NCI-H146 treated with DMSO at 0.1 percent for 48 hours (cell line): ENCODE results near the gene FAM78B.

Experiments
- DNase-seq: peaks from one replicate; lab custom pipeline; 2025; ENCODE audit not compliant: unreplicated experiment; lab: John Stamatoyannopoulos, UW

FAM78B gene

DNA sequence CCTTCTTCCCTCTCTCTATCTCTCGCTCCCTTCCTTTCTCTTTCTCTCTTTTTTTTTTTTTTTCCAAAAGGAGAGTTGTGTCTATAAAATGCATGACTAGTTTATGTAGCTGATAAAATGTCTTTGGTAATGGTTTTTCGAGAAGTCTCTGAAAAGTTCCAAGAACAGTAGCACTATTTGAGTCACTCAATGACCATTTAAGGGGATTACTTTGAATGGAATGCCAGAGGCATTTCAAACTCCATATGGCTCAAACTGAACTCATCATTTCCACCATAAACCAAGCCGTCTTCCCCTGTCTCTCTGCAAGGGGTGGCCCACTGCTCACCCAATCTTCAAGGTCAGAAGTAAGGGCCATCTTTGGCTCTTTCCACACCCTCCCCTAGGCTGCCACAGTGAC lies 93.3 kb downstream of the FAM78B start:
- no peak for DNase-seq

DNA sequence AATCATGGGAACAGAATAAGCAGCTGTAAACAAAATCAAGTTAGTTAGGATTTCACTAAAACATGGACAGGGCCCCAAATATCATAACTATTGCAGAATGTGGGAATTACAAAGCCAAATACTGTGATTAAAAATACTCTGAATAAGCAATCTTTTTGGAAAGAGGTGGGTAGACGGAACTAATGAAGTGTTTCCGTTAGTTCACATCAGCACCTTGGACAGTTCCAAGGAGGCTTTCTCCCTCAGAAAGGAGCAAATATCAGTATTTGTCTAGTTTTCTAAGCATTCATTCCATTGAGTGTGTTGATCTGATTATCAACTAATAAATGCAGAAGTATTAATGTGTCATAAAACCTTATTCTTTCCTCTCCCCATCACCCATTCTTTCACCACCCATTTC lies 97.4 kb downstream of the FAM78B start:
- no peak for DNase-seq

DNA sequence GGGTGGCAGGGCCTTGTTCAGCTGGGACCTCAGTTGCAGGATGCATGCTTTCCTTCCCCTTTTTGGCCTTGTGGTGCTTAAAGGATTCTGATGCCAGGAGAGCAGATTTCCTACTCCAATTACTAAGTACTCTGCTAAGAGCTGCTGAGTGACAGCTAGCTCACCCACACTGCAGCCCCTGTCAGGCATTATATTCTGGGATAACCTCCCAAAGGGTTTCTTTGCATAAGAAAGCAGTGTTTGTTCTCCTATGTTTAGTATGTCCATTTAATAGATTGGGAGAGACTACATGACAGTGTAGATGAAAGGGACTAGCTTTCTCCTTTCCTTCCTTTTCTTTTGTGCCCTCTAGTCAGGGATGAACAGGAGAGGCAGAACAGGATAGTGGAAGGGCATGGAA lies 100.7 kb downstream of the FAM78B start:
- DNase-seq, result no peak

DNA sequence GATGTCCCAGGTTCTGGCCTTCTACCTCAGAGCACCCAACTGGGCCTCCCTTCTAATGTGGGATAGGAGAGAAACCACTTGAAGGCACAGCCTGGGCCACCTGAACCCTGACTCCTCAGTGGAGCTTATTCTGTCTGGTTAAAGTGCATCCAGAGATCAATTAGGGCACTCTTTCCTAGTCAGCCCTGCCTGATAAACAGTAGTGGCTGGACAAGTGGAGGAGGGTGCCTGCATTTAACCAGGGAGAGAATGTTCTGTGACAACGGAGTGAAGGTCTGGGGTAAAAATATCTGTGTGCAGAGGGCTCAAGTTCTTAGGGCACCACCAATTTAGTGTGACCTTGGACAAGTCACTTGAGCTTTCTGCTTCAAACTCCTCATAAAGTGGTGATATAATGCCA lies 101.8 kb downstream of the FAM78B start:
- no peak for DNase-seq

DNA sequence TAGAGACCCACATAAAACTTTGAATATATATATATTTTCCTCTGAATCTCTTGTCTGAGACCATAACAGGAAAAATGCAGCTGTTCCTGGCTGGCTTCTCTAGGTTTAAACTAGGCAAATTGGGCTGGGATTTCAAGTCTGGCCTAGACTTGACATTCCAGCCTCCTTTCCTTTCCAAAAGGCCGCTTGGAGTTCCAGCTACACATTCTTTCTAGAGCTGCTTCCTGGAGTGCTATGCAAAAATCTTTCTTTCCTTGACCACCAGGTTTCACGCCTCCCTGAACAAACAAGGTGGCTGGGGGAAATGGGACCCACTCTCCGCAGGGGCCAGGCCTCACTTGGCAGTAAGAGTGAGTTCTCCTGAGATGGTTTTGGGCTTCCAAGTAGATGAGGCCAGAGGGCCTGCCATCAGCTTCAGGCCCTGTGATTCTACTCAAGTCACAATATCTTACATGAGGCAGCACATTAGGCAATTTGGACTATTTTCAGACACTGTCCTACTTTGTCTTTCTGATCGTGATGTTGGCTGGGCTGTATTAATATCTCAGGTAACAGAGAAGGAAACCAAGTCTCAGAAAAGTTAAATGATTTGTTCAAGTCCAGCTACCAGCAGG lies 102.4 kb downstream of the FAM78B start:
- no peak for DNase-seq

DNA sequence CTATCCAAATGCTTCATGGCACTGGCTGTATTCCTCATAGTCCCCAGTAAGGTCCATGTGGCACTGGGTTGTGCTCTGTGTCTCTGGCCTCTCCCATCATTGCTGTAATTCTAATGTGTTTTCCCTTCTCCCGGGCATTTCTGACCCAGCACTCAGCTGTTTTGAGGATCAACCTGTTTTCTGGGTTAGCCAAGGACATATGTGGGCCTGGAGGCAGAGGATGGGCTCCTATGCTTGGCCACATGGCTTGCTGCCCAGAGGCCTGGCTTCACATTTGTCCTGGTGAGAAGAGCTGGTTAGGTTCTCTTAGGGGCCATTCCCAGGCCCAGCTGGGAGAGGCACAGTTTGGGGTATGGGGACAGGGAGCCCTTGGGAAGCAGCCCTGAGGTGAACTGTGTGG lies 103.1 kb downstream of the FAM78B start:
- DNase-seq, result no peak

DNA sequence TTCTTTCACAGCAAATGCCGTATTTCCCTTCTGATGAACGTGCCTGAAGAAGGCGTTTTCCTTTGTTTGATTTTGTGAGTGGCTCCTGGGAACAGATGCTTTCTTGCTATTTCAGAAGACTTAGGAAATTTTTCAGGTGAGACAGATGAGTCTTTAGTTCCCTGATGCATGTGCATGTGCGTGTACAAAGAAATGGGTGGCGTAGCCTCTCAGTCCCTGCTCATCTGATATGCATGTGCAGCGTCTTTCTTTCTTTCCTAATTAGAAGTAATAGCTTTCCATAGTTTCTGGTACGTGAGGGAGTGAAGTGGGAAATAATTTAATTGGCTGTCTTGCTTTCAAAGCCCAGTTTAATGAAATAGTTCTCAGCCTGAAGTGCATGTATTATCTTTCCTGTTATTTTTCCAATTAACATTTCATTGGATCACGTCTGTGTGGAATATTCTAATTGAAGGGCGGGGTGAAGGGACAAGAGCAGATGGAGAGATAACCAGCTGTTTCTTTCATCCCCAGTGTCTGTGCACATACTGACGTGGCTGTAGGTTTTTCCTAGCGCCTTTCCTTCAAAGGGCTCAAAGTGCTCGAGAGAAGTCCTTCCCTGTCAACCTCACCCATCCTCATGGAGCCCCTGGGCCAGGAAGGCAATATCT lies 104.3 kb downstream of the FAM78B start:
- no peak for DNase-seq

DNA sequence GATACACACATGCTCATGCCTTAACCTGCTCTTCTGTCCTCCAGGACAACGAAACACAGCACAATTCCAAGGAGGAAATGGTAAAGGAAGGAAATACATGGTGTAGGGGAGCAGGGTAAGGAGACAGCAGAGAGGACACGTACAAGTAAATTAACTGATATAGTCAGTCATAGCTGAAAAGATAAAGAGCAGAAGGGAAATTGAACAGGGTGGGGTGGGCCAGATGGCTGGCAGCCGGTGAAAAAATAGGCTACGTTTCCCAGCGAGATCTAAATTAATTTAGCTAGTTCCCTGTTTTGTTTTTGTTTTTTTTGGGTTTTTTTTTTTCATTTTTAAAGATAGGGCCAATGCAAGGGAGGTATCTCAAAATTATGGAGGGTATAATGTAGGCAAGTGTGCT lies 109.2 kb downstream of the FAM78B start:
- DNase-seq, result no peak

DNA sequence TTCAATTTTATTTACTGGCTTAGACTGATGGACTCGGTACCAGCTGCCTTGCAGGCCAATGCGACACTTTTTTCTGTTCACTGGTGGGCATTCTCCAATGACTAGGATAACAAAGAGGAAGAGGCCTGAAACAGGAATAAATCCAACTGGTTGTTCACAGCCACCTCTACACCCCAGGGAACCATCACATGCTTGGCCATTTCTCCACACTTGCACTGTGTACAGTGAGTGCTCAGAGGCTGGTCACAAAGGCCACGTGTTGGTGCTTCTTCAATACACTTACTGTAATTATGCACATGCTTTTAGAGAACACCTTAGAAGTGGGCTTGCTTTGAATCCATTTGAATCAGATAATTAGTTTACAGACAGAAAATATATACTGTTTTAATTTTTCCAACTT lies 113.4 kb downstream of the FAM78B start:
- no peak for DNase-seq

DNA sequence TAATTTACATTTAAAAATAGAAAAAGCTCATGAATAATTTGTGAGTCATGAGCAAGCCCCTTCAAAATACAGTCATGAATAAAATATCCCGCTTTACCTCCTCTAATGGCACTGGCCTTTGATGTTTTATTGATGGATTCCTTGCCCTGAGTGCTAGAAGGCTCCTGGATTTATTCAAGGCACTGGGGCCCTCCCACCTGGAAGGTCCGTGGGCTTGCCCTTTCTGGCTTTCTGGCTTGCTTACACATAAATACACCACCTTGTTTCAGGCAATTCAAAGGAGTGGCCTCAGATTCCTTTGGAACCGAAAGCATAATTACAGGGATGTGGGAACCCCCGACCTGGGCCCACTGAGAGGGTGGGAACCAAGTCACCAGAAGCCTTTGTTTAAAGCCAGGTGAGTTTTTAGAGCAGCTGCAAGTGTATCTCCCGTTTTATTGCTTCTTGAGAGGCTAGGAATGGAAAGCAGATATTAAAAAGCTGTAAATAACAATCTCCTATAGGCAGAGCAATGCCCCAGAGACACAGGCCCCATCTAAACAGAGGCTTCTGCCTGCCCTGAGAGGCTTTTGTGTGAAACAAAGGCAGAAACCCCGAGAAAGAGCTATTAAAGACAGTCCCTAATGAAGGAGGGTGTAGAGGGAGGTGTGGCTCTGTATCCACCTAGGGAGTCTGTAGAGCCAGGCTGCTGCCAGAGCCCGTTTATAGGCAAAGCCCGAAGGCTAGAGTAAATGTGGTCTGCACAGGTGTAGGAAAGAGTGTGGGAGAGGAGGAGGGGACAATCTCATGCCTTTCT lies 126.4 kb downstream of the FAM78B start:
- no peak for DNase-seq

DNA sequence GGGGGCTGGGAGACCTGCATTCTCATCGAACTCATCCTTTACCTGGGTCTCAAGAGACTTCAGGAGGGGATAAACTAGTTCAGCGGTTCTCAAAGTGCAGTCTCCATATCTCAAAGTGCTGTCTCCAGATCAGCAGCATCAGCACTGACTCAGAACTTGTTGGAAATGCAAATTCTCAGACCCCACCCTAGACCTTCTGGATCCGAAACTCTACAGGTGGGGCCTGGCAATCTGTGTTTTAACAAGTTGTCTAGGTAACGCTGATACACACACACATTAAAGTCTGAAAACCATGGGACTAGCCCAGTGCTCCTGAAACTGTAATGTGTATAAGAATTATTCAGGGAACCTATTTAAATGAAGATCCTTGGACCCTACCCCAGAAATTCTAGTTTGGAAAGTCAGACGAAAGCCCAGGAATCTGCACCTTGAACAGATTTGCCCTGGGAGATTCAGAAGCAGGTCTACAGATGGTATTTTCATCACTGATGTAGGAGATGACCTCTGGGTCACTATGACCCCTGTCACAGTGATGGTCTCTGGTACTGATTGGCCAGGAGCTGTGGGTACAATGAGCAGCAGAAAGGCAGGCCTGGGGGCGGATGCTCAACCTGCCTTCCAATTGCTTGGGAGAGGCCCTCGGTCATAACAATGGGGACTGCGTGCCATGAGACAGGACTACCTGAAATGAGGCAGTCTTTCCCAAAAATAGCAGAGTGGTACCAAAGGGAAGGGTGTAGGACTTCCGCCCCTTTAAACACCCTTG lies 127.2 kb downstream of the FAM78B start:
- no peak for DNase-seq

DNA sequence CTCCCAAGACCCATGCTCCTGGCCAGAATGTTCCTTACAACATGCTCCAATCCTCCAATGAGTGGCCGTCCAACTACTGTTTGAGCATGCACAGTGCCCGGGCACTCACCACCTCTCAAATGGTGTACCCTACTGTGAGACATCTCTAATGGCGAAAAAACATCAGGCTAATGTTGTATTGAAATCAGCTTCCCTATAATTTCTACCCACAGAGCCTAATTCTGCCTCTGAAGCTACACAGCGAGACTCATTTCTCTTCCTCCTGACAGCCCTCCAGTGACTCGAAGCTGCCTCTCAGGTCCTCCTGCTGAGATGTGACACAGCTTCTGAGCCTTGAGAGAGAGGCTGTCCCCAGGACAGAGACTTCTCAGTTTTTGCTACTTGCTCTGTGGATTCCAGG lies 130.7 kb downstream of the FAM78B start:
- DNase-seq, result no peak

DNA sequence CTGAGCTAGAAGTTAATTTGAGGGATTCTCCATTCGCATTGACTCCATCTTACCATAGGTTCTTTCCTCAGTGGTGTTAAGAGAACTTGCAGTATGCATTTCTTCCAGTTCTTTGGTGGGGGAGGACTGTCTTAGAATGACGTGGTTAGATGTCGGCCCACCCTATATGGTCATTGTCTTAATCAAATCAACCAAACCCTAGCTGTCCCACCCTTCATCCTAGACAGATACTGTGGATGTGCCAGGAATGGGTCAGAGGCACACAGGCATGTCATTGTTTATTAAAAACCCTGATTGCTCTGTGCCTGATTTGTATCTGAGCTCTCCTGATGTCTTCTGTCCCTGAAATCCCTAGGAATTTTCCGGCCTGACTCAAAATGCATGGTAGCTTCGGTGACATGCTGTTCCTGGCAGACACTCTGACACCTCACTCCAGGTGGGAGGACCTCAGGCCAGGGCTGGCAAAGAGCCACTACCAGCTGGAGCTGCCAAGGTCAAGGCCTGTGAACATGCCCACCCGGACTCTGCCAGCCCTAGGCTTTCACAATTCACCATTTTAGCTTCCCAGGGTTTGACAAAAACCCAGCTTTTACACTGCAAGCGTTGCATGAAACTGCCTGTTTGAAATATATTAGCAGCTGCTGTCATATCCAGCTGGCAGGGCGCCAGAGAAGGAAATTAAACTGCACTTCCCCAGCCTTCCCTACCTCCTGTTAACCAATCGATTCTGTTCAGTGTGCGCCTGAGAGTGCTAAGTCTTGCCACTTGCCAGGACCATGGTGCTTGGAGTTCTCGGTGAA lies 134.0 kb downstream of the FAM78B start:
- no peak for DNase-seq

DNA sequence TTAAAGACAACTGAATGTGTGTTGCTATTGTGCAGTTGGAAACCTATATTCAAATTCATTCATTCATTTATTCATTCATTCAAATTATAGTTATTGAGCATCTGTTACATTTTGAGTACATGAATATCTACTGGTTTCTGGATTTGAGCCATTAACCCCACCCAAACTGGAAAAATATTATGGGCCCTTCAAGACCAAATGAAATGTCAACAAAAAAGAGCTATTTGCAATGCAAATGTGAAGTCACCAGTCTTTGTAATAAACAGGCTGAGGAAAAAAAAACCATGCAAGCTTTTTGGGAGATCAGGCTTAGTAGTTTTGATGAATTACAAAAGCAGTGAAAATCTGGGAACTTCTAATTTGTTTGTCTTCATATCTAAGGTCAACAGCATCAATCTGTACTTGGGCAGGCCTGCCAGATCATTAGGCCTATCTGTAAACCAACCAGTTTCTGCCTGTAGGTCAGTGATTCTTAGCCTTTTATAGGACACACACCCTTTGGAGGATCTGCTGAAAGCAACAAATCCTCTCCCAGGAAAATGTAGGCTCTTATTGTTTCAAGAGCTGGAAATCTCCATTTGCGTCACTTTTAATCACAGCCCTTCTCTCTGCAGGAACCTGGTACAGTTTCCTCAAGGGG lies 134.7 kb downstream of the FAM78B start:
- no peak for DNase-seq

DNA sequence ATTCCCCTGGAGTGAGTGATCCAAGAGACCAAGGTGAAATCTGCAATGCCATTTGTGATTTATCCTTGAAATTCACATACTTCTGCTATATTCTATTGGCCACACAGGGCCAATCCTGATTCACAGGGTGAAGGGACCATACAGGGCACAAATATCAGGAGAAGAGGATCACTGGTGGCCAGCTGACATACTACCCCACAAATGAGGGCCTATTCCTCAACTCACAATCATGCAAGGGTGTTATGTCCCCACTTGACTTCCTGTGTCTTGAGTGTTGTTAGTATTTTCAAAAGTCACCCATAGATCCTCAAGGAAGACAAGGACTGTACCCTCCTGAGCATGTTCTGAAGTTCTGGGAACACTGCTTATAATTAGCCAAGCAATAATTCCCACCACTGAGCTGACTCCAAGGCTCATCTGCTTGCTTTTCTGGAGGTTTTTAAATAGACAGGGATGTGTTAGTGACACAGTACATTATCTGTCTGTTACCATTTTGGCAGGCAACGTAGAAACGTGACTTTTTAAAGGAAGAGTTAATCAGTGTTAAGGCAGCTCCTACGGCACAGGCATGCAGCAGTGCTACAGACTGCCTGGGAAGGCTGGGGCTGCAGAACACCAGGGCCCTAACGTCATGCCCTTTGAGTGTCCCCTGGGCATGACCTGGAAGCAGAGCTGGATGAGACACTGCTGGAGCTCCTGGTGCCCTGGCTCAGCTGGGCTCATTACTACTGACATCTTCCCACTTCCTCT lies 137.4 kb downstream of the FAM78B start:
- DNase-seq, result no peak

DNA sequence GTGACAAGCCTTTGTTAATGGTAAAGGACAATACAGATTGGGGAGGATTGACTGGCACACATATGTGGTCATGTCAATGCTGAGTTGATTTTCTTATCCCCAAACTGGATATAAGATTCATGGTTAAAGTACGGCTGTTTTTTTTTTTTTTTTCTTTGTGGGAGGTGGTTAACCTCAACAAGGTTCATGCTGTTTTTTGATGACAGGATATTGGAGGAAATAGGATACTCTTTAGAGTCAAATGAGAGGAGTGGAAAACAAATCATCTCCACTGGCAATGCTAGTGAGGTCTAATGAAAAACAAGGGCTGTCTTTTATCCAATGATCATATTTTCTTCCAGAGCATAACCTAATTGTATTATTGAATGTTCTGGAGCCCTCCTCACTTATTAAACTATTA lies 140.2 kb downstream of the FAM78B start:
- DNase-seq, result no peak

DNA sequence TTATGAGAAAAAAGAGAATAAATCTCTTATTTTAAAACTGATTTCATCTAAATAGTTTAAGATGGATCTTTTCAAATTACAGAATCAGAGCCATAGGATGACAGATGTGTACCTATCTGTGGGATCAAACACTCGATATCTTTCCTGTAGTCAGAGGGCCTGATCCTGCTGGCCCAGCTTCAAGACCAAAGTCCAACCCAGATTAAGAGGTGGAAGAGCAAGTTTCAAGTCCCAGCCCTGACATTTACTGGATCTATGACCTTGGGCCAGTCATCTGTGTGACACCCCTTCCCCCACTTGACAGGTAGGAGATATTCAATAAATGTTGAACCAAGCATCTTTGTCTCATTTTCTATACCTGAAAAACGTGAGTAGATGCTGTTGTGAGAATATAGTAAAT lies 140.7 kb downstream of the FAM78B start:
- DNase-seq, result no peak

DNA sequence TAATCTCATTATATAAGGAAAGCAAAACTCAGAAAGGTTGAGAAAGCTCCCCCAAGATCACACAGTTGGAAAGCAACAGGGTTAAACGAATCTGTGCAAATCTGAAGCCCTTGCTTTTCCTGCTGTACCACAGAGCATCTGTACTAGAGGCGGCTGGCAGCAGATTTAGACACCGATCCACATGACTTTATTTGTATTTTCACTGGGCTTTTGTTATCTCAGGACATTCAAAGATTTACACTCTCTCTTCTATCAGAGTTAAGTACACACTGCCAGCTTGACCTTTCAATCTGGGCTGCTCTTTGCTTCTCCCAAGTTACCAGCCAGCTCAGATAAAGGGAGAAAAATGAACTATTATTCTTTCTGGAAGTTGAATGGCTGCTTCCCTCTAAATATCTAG lies 146.6 kb downstream of the FAM78B start:
- DNase-seq, result no peak
